Measurements from ENCODE around the gene FAM209A. TPM values are rescaled to one million over a fixed set of nuclear protein-coding genes. Genes with fewer than 3 reads are reported as not detected.

The FAM209A gene
- total and polyA plus RNA-seq, 5 donors from 2014 or later, result 0.43 to 6.1 (median 0.68) TPM

DNA sequence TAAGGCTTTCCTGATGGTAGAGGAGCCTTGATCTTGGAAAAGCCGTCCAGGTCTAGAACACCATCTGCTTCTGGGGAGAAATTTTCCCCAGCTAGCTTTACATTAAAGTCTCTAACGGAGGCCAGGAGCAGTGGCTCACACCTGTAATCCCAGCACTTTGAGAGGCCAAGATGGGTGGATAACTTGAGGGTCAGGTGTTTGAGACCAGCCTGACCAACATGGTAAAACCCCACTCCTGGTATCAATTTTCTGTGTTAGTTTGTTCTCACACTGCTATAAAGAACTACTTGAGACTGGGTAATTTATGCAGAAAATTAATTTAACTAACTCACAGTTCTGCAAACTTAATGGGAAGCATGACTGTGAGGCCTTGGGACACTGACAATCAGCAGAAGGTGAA is 46.3 kb downstream of the FAM209A start:
- DNase-seq (no peak), ATAC-seq (ENCODE audit: low read depth in 2 of 2) (no peak)
- no peaks in the 10 kb centered on the region for H3K4me1 ChIP-seq (ENCODE audit: control insufficient read depth, insufficient read depth, low read length, poor library complexity, severe bottlenecking)
- H3K27me3 Mint-ChIP-seq, result no peaks in the 10 kb centered on the region
- no peak overlapping the region for H3K27ac ChIP-seq (ENCODE audit: insufficient read depth, low read length, poor library complexity, severe bottlenecking)
- H3K9me3 ChIP-seq (ENCODE audit: control insufficient read depth in 2 of 2, low read length in 2 of 2), result no peaks in the 10 kb centered on the region
- no peak overlapping the region for H3K4me3 ChIP-seq (ENCODE audit: low read depth, low read length)
- no peaks in the 10 kb centered on the region for H3K36me3 ChIP-seq (ENCODE audit: control insufficient read depth, insufficient read depth, low read length)
- no peak overlapping the region for H3K4me3 Mint-ChIP-seq
- H3K27me3 ChIP-seq (ENCODE audit: control insufficient read depth, insufficient read depth, low read length), result no peaks in the 10 kb centered on the region
- H3K36me3 Mint-ChIP-seq, result no peaks in the 10 kb centered on the region
- H3K4me1 Mint-ChIP-seq, result no peaks in the 10 kb centered on the region
- H3K27ac Mint-ChIP-seq, result no peak overlapping the region
- H3K9me3 Mint-ChIP-seq, result peaks cover 0 to 2% (median 0%) of the 10 kb centered on the region in 7 donors

DNA sequence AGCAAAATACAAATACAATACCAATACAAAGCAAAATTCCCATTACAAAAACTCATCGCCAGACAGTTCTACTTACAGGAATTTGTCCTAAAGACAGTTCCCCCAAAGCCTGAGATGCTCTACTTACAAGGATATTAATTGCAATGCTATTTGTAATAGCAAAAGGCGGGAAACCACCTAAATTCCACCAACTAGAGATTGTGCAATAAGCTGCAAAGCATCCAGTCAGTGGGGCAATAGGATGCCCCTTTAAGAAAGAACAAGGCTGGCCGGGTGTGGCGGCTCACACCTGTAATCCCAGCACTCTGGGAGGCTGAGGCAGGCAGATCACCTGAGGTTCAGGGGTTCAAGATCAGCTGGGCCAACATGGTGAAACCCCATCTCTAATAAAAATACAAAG is 47.6 kb downstream of the FAM209A start:
- no peak overlapping the region for H3K4me3 ChIP-seq (ENCODE audit: low read depth, low read length)
- no peak overlapping the region for H3K27ac ChIP-seq (ENCODE audit: insufficient read depth, low read length, poor library complexity, severe bottlenecking)
- ATAC-seq (ENCODE audit: low read depth in 2 of 2) (no peak), DNase-seq (no peak)
- H3K9me3 ChIP-seq (ENCODE audit: control insufficient read depth in 2 of 2, low read length in 2 of 2), result no peaks in the 10 kb centered on the region
- peaks cover 0 to 2% (median 0%) of the 10 kb centered on the region in 7 donors for H3K9me3 Mint-ChIP-seq
- H3K27me3 ChIP-seq (ENCODE audit: control insufficient read depth, insufficient read depth, low read length), result no peaks in the 10 kb centered on the region
- no peaks in the 10 kb centered on the region for H3K27me3 Mint-ChIP-seq
- no peak overlapping the region for H3K27ac Mint-ChIP-seq
- no peaks in the 10 kb centered on the region for H3K4me1 Mint-ChIP-seq
- H3K36me3 ChIP-seq (ENCODE audit: control insufficient read depth, insufficient read depth, low read length), result no peaks in the 10 kb centered on the region
- no peak overlapping the region for H3K4me3 Mint-ChIP-seq
- H3K4me1 ChIP-seq (ENCODE audit: control insufficient read depth, insufficient read depth, low read length, poor library complexity, severe bottlenecking), result no peaks in the 10 kb centered on the region
- no peaks in the 10 kb centered on the region for H3K36me3 Mint-ChIP-seq

DNA sequence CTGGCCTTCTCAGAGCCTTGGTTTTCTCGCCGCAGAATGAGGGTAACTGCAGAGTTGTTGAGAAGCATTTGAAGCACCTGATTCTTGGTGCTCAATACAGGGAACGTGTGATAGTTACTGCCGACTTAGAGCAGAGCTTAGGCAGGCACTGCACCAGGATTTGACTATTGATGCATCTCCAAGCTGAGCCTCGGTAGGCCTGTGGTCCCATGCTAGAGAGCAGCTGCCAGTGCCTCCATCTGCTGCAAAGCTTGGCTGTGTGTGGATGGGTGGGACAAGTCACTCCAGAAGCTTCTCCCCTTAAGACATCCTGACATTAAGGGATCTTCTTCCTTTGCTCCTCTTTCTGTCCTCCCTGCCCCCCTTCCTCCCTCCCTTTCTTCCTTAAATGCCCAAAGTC is 49.4 kb downstream of the FAM209A start:
- Mint-ChIP-seq H3K27ac (no peak overlapping the region), H3K27me3 (no peaks in the 10 kb centered on the region), H3K36me3 (no peaks in the 10 kb centered on the region), H3K9me3 (peaks cover 0 to 2% (median 0%) of the 10 kb centered on the region in 7 donors), H3K4me1 (no peaks in the 10 kb centered on the region), H3K4me3 (no peak overlapping the region)
- no peak overlapping the region for H3K4me3 ChIP-seq (ENCODE audit: low read depth, low read length)
- ATAC-seq (ENCODE audit: low read depth in 2 of 2), result no peak
- no peaks in the 10 kb centered on the region for H3K36me3 ChIP-seq (ENCODE audit: control insufficient read depth, insufficient read depth, low read length)
- no peak overlapping the region for H3K27ac ChIP-seq (ENCODE audit: insufficient read depth, low read length, poor library complexity, severe bottlenecking)
- no peaks in the 10 kb centered on the region for H3K9me3 ChIP-seq (ENCODE audit: control insufficient read depth in 2 of 2, low read length in 2 of 2)
- H3K27me3 ChIP-seq (ENCODE audit: control insufficient read depth, insufficient read depth, low read length), result no peaks in the 10 kb centered on the region
- no peaks in the 10 kb centered on the region for H3K4me1 ChIP-seq (ENCODE audit: control insufficient read depth, insufficient read depth, low read length, poor library complexity, severe bottlenecking)
- no peak for DNase-seq

DNA sequence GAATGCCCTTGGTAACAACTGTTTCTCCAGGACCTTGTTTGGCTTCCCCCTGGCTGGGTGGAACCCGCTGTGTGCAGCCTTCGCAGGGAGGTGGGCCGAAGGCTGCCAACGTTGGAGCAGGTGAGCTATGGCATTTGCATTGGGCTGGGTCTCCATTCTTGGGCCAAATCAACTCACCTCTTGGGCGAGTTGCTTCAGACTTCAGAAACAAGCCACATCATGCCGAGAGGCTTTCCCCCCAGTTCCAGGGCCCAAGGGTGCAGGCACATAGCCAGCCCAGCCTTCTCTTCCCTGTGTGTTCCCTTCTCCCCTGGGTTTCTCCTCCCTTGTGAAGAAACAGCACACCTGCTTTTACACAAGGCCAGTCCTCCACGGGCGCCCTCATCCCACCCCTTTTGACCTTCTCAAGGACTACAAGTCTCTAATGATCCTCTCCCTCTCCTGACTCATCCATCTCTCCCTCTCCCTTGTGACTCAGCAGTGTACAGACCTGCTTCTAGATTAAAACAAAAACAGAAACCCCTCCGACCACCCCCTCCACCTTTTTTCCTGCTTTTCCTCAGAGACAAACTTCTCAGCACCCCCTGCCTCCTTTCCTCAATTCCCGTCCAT is 50.1 kb downstream of the FAM209A start:
- no peak for DNase-seq
- H3K36me3 ChIP-seq (ENCODE audit: control insufficient read depth, insufficient read depth, low read length), result no peaks in the 10 kb centered on the region
- no peaks in the 10 kb centered on the region for H3K4me1 ChIP-seq (ENCODE audit: control insufficient read depth, insufficient read depth, low read length, poor library complexity, severe bottlenecking)
- no peak overlapping the region for H3K27ac ChIP-seq (ENCODE audit: insufficient read depth, low read length, poor library complexity, severe bottlenecking)
- Mint-ChIP-seq H3K27me3 (no peaks in the 10 kb centered on the region), H3K36me3 (no peaks in the 10 kb centered on the region), H3K9me3 (peaks cover 0 to 2% (median 0%) of the 10 kb centered on the region in 7 donors), H3K4me1 (no peaks in the 10 kb centered on the region), H3K27ac (no peak overlapping the region), H3K4me3 (no peak overlapping the region)
- ATAC-seq (ENCODE audit: low read depth in 2 of 2), result no peak
- H3K27me3 ChIP-seq (ENCODE audit: control insufficient read depth, insufficient read depth, low read length), result no peaks in the 10 kb centered on the region
- no peak overlapping the region for H3K4me3 ChIP-seq (ENCODE audit: low read depth, low read length)
- H3K9me3 ChIP-seq (ENCODE audit: control insufficient read depth in 2 of 2, low read length in 2 of 2), result no peaks in the 10 kb centered on the region

DNA sequence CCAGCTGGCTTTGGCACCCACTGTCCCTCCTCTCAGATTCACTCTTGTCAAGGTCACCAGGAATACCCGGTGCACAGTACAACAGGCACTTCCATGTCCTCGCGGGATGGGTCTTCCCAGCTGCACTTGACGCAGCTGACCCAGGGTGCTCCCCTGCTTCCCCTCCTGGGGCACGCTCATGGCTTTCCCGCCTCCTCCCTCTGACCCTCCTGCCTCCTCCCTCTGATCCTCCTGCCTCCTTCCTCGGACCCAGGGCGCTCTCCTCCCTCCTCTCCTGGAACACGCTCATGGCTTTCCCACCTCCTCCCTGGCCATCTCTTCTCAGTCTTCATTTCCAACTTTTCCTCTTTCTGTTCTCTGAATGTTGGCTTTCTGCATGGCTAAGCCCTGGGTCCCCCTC is 50.6 kb downstream of the FAM209A start:
- Mint-ChIP-seq H3K9me3 (peaks cover 0 to 2% (median 0%) of the 10 kb centered on the region in 7 donors), H3K36me3 (no peaks in the 10 kb centered on the region), H3K4me3 (no peak overlapping the region), H3K27ac (no peak overlapping the region), H3K4me1 (no peaks in the 10 kb centered on the region), H3K27me3 (no peaks in the 10 kb centered on the region)
- Histone ChIP-seq H3K9me3 (ENCODE audit: control insufficient read depth in 2 of 2, low read length in 2 of 2) (no peaks in the 10 kb centered on the region), H3K36me3 (ENCODE audit: control insufficient read depth, insufficient read depth, low read length) (no peaks in the 10 kb centered on the region), H3K4me1 (ENCODE audit: control insufficient read depth, insufficient read depth, low read length, poor library complexity, severe bottlenecking) (no peaks in the 10 kb centered on the region), H3K27me3 (ENCODE audit: control insufficient read depth, insufficient read depth, low read length) (no peaks in the 10 kb centered on the region), H3K27ac (ENCODE audit: insufficient read depth, low read length, poor library complexity, severe bottlenecking) (no peak overlapping the region), H3K4me3 (ENCODE audit: low read depth, low read length) (no peak overlapping the region)
- DNase-seq (no peak), ATAC-seq (ENCODE audit: low read depth in 2 of 2) (no peak)

Other genes with a start within 250 kb of the FAM209A start
- gene FAM210B, start 165.8 kb upstream of the FAM209A start, total RNA-seq, result 14.8 TPM
- gene FAM210B, start 165.8 kb upstream of the FAM209A start, polyA plus RNA-seq, result 10 to 100 TPM; 33.0 to 40.3 (median 35.6) TPM
- 3.6 TPM for gene AURKA, start 132.5 kb upstream of the FAM209A start, total RNA-seq
- gene AURKA, start 132.5 kb upstream of the FAM209A start, polyA plus RNA-seq, result 1 to 10 TPM; 2.1 to 4.2 (median 3.5) TPM
- 24.5 TPM for gene CSTF1, start 132.1 kb upstream of the FAM209A start, total RNA-seq
- 10 to 100 TPM; 48.8 to 61.7 (median 56.4) TPM for gene CSTF1, start 132.1 kb upstream of the FAM209A start, polyA plus RNA-seq
- gene CASS4, start 112.5 kb upstream of the FAM209A start, total RNA-seq, result 9.8 TPM
- 1 to 10 TPM in 3 of 4 donors, under 1 TPM in 1; 0.96 to 4.0 (median 2.9) TPM for gene CASS4, start 112.5 kb upstream of the FAM209A start, polyA plus RNA-seq
- 74.3 TPM for gene RTF2, start 56.1 kb upstream of the FAM209A start, total RNA-seq
- 100 to 1,000 TPM; 110 to 133 (median 123) TPM for gene RTF2, start 56.1 kb upstream of the FAM209A start, polyA plus RNA-seq
- gene FAM209B, start 8.5 kb downstream of the FAM209A start, total RNA-seq, result 1.3 TPM
- gene FAM209B, start 8.5 kb downstream of the FAM209A start, polyA plus RNA-seq, result under 1 TPM in 1 of 4 donors, not detected in 3; 0.96 TPM
- not detected for gene TFAP2C, start 104.6 kb downstream of the FAM209A start, total RNA-seq
- gene TFAP2C, start 104.6 kb downstream of the FAM209A start, polyA plus RNA-seq, result not detected